IPS-18c (cell line): ENCODE results near the gene IGSF9.

ENCODE experiments used
- H3K4me3 ChIP-seq: 2 replicates; pipeline ENCODE4 v1.7.0; 2013; ENCODE audit warnings: low read depth, mild to moderate bottlenecking, low read length, moderate library complexity; ENCODE audit not compliant: insufficient read depth
- H3K9me3 ChIP-seq: one replicate; pipeline ENCODE4 v1.6.1; 2013; ENCODE audit warnings: mild to moderate bottlenecking, low read length, moderate library complexity; ENCODE audit not compliant: control insufficient read depth, insufficient read depth

The IGSF9 gene

GRCh38 chr1:159979257-159979656, 33.8 kb upstream of the IGSF9 start:
- no peaks in the 10 kb centered on the region for H3K9me3 ChIP-seq
- no peak overlapping the region for H3K4me3 ChIP-seq

DNA sequence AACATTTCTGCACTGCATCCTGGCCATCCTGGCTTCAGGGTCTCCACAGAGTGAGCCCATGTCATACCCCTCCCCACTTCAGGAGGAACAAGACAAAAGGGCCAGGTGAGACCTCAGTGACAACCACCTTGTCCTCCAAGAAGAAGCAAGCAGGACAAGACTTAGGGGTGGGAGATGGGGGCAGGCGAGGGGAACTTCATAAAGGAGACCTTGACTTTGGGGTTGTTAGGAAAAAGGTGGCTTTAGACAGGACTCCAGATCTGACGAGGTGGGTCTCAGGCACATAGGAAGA, 32.6 kb upstream of the IGSF9 start:
- H3K9me3 ChIP-seq: no peaks in the 10 kb centered on the region
- H3K4me3 ChIP-seq: no peak overlapping the region

GRCh38 chr1:159977364-159978106, 32.1 kb upstream of the IGSF9 start:
- Histone ChIP-seq H3K4me3 (no peak overlapping the region), H3K9me3 (no peaks in the 10 kb centered on the region)

DNA sequence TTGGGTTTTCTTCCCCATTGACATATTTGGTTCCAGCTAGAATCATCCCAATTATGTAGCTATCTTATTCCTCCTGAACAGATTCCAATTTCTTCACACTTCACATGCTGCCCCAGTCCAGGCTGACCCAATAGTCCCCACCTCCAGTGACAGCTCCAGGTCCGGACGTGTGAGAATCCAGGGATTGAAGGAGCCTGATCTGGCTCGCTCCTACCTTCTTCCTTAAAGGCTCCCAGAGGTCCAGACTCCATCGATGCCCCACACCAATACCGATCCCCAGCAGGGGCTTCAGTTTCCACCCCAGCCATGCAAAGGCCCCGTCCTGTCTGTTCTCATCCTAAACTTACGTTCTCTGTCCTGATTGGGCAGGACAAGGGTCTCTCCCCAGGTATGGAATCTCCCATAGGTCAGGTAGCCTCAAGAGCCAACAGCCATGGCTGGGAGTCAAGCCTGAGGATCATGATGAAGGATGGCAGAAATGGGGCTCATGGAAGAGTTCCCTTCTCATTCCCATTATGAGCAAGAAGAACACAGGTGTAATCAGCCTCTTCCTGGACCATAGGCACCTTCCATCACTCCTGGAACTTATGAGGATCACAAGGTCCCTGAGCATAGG, 29.0 kb upstream of the IGSF9 start:
- Histone ChIP-seq H3K9me3 (peaks cover 2% of the 10 kb centered on the region), H3K4me3 (no peak overlapping the region)

DNA sequence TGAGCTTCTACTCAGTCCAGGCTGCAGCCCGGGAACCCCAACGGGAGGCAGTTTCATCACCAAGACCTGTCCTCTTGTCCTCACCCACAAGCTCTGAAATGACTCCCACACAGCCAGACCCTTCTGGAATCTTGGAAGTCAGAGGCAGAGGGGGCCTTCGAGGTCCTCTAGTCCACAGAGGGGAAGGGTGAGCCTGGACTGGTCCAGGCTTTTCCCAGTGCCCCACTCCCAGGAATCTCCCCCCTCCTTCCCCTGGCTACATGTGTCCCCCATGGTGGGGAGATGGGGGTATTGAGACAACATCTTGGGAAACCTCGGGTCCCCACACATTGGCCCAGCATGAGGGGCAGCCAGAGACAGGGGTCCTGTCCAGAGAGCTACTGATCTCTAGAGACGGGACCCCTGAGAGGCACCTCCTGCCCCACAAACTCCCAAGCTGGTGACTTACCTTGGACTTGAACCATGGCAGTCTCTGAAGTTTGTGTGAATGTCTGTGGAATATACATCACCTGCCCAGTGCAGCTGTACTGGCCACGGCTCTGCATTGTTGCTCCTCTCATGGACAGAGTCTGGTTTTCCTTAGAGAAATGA, 28.0 kb upstream of the IGSF9 start:
- Histone ChIP-seq H3K9me3 (peaks cover 2% of the 10 kb centered on the region), H3K4me3 (no peak overlapping the region)

DNA sequence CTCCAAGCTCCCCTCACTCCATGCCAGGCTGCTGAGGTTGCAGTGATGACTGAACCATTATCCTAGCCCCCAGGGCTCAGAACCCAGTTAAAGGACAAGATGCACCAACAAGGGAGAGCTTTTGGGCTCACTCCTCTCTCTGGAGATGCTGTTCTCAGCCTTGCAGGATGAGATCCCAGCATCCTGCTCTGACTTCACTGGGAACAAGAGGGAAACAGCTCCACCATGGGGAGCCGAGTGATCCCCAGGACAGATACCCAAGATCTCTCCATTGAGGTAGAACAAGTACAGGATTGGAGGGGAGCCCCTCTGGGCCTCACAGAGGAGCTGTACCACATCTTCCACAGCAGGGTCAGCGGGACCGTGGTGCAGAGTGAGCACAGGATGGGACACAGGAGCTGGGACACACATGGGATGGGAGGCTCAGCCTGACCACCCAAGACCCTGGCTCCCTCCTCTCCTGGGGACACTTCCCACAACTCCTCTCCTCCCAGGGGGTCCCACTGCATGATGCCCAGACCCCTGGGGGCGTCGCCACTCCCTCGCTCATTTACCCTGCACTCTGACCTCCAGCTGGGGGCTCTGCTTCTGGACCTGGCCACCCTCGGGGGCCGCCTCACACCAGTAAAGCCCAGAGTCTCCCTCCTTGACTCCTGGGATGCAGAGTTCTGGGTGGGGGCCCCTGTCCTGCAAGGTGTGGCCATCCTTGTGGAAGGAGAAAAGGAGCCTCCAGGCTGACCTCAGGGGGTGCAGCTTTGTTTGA, 27.2 kb upstream of the IGSF9 start:
- H3K4me3 ChIP-seq: no peak overlapping the region
- peaks cover 2% of the 10 kb centered on the region for H3K9me3 ChIP-seq

- no peak overlapping the region for H3K4me3 ChIP-seq
These were observed 25.5 kb upstream of the IGSF9 start for GRCh38 chr1:159970932-159971342.

GRCh38 chr1:159968901-159969300, 23.5 kb upstream of the IGSF9 start:
- peaks cover 2% of the 10 kb centered on the region for H3K9me3 ChIP-seq
- H3K4me3 ChIP-seq: no peak overlapping the region

More at GRCh38 chr1:159970932-159971342, 25.5 kb upstream of the IGSF9 start:
- peaks cover 2% of the 10 kb centered on the region for H3K9me3 ChIP-seq

- Histone ChIP-seq H3K9me3 (no peaks in the 10 kb centered on the region), H3K4me3 (no peak overlapping the region)
These were observed 19.9 kb upstream of the IGSF9 start for GRCh38 chr1:159965263-159965662.

DNA sequence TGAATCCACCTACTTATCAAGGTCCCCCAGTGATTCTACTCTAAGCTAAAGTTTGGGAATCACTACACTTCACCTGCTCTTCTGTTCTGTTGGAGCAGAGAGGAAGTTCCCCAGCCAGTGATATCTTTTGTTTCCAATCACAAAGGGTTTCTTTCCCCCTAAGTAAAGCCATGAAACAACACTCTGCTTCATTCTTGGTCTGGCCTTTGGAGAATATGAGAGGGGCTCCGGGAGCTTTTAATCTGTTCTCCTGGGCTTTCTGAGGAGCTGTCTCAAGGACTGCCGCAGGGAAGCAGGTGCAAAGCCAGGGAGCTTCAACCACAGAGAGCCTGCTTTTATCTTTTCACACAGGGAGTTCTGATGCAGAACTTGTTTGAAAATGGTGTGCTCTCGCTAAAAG, 18.7 kb upstream of the IGSF9 start:
- no peaks in the 10 kb centered on the region for H3K9me3 ChIP-seq
- no peak overlapping the region for H3K4me3 ChIP-seq

GRCh38 chr1:159962176-159962575, 16.8 kb upstream of the IGSF9 start:
- Histone ChIP-seq H3K4me3 (no peak overlapping the region), H3K9me3 (no peaks in the 10 kb centered on the region)

DNA sequence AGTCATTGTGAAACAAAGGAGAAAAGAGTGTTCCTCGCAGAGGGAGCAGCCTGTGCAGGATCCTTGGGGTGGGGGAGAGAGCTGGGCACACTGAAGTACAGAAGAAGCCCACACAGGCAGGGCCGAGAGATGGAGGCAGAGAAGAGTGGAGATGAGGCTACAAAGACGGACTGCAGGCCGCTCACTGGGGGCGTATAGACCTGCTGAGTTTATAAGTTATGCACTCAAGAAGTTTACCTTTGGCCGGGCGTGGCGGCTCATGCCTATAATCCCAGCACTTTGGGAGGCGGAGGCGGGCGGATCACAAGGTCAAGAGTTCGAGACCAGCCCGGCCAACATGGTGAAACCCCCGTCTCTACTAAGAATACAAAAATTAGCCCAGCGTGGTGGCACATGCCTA, 16.2 kb upstream of the IGSF9 start:
- no peak overlapping the region for H3K4me3 ChIP-seq
- no peaks in the 10 kb centered on the region for H3K9me3 ChIP-seq

DNA sequence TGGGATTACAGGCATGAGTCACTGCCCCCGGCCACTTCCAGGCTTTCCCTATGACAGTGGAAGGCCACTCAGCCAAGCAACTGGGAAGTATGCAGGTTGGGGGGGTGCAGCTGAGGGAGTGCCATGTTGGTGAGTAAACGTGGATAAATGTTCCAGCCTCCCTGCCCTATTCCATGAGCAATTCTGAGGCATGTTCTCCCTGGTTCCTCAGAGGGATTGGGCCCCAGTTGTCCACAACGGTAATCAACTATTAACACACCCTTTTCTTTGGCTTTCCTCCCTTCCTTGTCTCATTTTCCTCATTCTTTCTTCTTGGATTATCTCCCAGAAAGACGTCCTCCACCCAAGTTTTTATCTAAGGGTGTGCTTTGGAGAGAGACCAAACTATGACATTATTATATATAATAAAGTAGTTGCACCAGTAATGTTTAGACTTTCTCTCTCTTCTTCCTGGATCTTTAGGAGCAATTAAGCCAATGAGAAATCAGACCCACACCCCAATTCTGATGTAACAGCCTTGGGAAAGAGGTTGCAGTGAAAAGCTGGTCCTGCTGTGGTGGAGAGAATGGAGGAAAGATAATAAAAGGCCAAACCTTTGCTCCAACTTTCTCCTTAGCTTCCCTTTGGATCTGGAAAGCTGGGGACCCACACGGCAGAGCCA, 15.4 kb upstream of the IGSF9 start:
- no peak overlapping the region for H3K4me3 ChIP-seq
- no peaks in the 10 kb centered on the region for H3K9me3 ChIP-seq

GRCh38 chr1:159959451-159959850, 14.0 kb upstream of the IGSF9 start:
- no peak overlapping the region for H3K4me3 ChIP-seq

DNA sequence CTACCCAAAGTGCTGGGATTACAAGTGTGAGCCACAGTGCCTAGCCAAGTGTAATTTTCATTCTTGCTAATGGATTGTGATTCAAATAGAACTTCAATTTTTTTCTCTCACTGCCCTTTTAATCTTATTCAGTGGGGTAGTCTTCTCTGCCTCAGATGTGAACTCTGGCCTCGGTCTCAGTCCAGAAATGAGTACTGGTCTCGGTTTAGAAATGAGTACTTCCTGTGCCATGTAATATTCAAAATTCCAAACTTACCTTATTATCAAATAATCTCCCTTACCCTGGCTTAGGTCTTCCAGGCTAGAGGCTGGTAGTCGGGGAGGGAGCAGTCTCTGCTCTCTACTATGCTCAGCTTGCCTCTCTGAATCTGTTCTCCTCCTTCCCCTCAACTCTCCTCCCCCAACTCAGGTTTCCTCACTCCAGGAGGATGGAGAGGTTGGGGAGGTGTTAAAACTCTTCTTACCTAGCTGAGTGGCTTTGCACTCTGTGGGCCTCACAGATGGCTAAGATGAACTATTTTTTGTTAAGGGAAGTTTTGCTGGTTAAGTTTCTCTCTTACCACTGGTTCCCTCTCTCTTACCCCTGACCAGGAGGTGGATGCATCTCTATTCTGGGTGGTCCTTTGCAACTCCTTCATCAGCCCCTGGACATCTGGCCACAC, 13.4 kb upstream of the IGSF9 start:
- Histone ChIP-seq H3K9me3 (no peaks in the 10 kb centered on the region), H3K4me3 (no peak overlapping the region)

More at GRCh38 chr1:159959451-159959850, 14.0 kb upstream of the IGSF9 start:
- H3K9me3 ChIP-seq: no peaks in the 10 kb centered on the region

- H3K9me3 ChIP-seq: no peaks in the 10 kb centered on the region
- H3K4me3 ChIP-seq: no peak overlapping the region
These were observed 12.4 kb upstream of the IGSF9 start for GRCh38 chr1:159957824-159958268.

DNA sequence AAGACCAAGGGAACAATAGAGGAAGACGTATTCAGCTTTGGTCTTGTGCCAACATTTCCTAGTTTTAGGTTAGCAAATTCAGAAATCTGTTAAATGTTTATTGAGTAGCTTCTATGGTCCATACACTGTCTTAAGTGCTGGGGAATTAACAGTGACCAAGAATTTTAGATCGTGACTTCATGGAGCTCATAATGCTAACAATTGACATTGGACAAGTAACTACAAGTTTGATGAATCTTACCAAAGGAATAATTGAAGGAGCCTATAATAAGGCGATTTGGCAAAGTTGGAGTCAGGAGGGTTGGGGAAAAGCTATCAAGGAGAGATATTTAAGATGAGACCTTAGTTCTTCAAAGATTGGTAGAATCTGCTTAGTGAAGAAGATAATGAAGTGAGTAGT, 10.0 kb upstream of the IGSF9 start:
- Histone ChIP-seq H3K9me3 (no peaks in the 10 kb centered on the region), H3K4me3 (no peak overlapping the region)
